Left ventricle myocardium inferior (tissue), 1 donor: ENCODE results near the gene SERINC3. TPM values are rescaled to one million over a fixed set of nuclear protein-coding genes. Genes with fewer than 3 reads are reported as not detected.
A peak's percentile ranks its signal among the peaks of the same experiment; 100 is the strongest.

ENCODE experiments used
- DNase-seq: peaks from one replicate; pipeline ENCODE4 v3.0.0-alpha.2; 2020
- H3K27ac ChIP-seq: fragments of 200-600 bp; replicated peaks from 2 replicates; pipeline ENCODE4 v1.8.0; 2021
- H3K27me3 ChIP-seq: fragments of 200-600 bp; 2 replicates; pipeline ENCODE4 v1.8.0; 2021; ENCODE audit warnings: low read depth
- H3K36me3 ChIP-seq: fragments of 200-600 bp; 2 replicates; pipeline ENCODE4 v1.8.0; 2021
- H3K4me1 ChIP-seq: fragments of 200-600 bp; 2 replicates; pipeline ENCODE4 v1.8.0; 2021
- H3K4me3 ChIP-seq: fragments of 200-600 bp; 2 replicates; pipeline ENCODE4 v1.8.0; 2021; ENCODE audit warnings: mild to moderate bottlenecking, moderate library complexity
- H3K9me3 ChIP-seq: fragments of 200-600 bp; replicated peaks from 2 replicates; pipeline ENCODE4 v1.8.0; 2021
- intact Hi-C: fragments of 100-400 bp; cut with micrococcal nuclease; formaldehyde crosslinking; loops from one replicate; pipeline ENCODE4 v1.11.0; 2022
- total RNA-seq: library from RNA; stranded (reverse); fragmentation: NEBNext Ultra II Directional; extraction: Animal tissue kit (Norgen Biotek cat#: 25700); gene quantifications from one replicate; pipeline ENCODE4 v1.2.1, GENCODE V29; 2021
- TF ChIP-seq, protein P1 (sequence below): fragments of 200-600 bp; IDR thresholded peaks from 2 replicates; pipeline ENCODE4 v1.8.0; 2021; ENCODE audit warnings: antibody characterized with exemption, mild to moderate bottlenecking, borderline replicate concordance
- donor health status: DM: no; HTN: yes; CAD: no; lungs with severe emphysema.

The SERINC3 gene
- total RNA-seq, 1 donor from 2014 or later = 88.4 TPM

DNA sequence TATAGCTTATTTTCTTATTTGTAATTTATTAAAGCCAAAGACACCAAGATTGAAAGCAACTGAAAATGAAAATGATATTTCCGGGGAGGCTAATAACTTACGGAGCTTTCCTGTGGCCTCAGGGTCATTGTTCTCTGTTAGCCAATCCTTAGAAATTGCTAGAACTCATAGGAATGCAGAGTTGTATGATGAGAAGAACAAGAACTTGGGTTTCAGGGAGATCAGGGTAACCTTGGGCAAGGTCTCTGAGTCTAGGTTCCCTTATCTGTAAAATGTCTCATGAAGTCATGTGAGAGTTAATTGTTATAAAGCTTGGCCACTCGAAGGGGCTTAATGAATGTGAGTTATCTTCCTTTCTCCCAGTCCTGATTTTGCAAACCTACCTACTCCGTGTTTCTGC is 20.1 kb upstream of the SERINC3 start:
- no peak for DNase-seq
- no peaks in the 10 kb centered on the region for H3K27me3 ChIP-seq
- H3K4me1 ChIP-seq = peaks cover 43% of the 10 kb centered on the region
- TF ChIP-seq, protein P1, sequence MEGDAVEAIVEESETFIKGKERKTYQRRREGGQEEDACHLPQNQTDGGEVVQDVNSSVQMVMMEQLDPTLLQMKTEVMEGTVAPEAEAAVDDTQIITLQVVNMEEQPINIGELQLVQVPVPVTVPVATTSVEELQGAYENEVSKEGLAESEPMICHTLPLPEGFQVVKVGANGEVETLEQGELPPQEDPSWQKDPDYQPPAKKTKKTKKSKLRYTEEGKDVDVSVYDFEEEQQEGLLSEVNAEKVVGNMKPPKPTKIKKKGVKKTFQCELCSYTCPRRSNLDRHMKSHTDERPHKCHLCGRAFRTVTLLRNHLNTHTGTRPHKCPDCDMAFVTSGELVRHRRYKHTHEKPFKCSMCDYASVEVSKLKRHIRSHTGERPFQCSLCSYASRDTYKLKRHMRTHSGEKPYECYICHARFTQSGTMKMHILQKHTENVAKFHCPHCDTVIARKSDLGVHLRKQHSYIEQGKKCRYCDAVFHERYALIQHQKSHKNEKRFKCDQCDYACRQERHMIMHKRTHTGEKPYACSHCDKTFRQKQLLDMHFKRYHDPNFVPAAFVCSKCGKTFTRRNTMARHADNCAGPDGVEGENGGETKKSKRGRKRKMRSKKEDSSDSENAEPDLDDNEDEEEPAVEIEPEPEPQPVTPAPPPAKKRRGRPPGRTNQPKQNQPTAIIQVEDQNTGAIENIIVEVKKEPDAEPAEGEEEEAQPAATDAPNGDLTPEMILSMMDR = no peak
- H3K4me3 ChIP-seq = peak overlapping the region; percentile 18
- H3K27ac ChIP-seq = peak overlapping the region; percentile 39
- intact Hi-C loops = no loop called here
- H3K36me3 ChIP-seq = no peaks in the 10 kb centered on the region
- H3K9me3 ChIP-seq = no peaks in the 10 kb centered on the region

DNA sequence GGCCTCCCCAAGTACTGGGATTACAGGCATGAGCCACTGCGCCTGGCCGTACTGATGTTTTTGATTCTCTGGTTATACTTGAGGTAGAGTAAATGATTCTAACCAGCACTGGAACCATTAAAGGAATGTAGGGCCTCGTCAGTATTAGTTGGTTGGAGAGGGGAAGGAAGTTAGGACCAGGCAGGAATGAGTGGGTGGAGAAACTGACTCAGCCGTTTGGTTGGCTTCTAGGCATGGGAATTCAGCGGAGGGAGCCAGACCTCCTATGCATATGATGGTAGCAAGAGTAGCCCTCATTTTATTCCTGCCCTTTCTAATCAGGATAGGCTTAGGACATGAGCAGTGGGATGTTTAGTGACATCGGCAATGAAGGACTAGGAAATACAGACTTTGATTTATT is 19.0 kb upstream of the SERINC3 start:
- Histone ChIP-seq H3K9me3 (no peaks in the 10 kb centered on the region), H3K4me3 (no peak overlapping the region), H3K36me3 (no peaks in the 10 kb centered on the region), H3K27me3 (no peaks in the 10 kb centered on the region), H3K27ac (no peak overlapping the region), H3K4me1 (peaks cover 43% of the 10 kb centered on the region)
- DNase-seq = no peak
- intact Hi-C loops = no loop called here
- TF ChIP-seq, protein P1 = no peak

DNA sequence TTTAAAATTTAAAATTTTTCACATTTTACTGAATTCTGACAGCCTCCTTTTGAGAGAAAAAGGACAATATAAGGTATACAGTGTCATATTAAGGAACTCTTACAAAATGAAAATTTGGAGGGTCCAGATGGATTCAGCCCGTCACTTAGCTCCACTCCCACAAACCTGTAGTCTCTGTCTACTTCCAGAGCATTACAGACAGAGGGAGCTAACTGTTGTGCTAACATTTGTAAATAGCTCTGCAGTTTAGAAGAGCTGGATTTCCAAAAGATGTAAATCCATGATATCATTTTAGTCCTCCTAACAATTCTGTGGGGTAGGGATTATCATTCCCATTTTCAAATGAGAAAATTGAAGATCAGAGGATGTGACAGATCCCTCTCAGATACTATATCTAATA is 16.1 kb upstream of the SERINC3 start:
- Histone ChIP-seq H3K9me3 (no peaks in the 10 kb centered on the region), H3K36me3 (no peaks in the 10 kb centered on the region), H3K4me3 (no peak overlapping the region), H3K4me1 (peaks cover 34% of the 10 kb centered on the region), H3K27ac (no peak overlapping the region), H3K27me3 (no peaks in the 10 kb centered on the region)
- TF ChIP-seq, protein P1 = peak; percentile 51
- no peak for DNase-seq
- intact Hi-C loops = loop anchor here (10.0 kb wide), 1 partner anchor 57 kb away; no protein-coding TSS in a partner anchor

DNA sequence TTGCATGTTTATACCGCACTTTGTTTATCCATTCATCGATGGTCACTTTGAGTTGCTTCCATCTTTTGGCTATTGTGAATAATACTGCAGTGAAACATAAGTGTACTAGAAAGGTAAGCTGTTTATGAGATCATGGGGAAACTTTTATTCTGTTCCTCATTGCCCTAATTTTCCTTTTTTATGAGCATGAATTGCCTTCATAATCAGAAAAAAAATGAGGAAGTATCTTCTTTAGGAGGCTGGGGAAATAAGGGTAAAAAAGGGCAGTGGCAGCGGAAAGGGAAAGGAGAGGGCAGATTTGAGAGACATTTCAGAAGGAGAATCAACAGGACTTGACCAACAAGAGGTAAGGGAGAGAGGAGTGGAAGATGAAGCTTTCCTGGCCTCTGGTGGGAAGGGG is 14.3 kb upstream of the SERINC3 start:
- no peaks in the 10 kb centered on the region for H3K36me3 ChIP-seq
- TF ChIP-seq, protein P1 = no peak
- DNase-seq = no peak
- no peak overlapping the region for H3K27ac ChIP-seq
- H3K4me1 ChIP-seq = peaks cover 34% of the 10 kb centered on the region
- intact Hi-C loops = loop anchor here (10.0 kb wide), 1 partner anchor 59 kb away; no protein-coding TSS in a partner anchor
- no peak overlapping the region for H3K4me3 ChIP-seq
- no peaks in the 10 kb centered on the region for H3K9me3 ChIP-seq
- no peaks in the 10 kb centered on the region for H3K27me3 ChIP-seq

DNA sequence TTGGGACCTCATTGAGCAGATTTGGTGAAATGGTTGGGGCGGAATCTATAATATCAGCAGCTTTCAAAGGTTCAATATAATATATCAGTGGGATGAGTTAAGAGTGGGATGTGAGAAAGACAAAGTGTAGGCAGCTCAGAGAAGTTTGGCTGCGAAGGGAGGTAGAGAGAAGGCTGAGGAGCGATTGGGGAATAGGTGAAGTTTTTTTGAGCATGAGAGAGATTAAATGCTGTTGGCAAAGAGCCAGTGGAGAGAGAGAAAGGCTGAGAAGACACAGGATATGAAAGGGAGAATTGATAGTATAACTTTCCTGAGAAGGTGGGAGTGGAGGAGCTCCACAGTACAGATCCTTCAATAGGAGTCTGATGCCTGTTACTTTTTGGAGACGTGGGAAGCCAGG is 12.1 kb upstream of the SERINC3 start:
- peaks cover 27% of the 10 kb centered on the region for H3K4me1 ChIP-seq
- H3K4me3 ChIP-seq = no peak overlapping the region
- no peaks in the 10 kb centered on the region for H3K27me3 ChIP-seq
- no peaks in the 10 kb centered on the region for H3K36me3 ChIP-seq
- intact Hi-C loops = loop anchor here (10.0 kb wide), 1 partner anchor 61 kb away; no protein-coding TSS in a partner anchor
- H3K27ac ChIP-seq = peak overlapping the region; percentile 80
- no peaks in the 10 kb centered on the region for H3K9me3 ChIP-seq
- TF ChIP-seq, protein P1 = no peak
- DNase-seq = no peak

DNA sequence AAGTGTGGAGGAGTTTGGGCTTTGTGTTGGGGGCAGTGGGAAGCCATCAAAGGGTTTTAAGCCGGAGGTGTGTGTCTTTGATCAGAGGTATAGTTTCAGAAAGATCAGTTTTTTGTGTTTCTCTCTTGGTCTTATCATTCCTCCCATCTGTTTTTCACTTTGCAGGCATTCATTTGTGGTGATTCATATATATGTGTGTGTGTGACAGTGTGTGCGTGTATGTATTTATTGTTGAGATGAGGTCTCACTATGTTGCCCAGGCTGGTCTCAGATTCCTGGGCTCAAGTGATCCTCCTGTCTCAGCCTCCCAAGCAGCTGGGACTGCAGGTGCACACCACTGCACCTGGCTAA is 11.1 kb upstream of the SERINC3 start:
- H3K4me3 ChIP-seq = peak overlapping the region; percentile 80
- H3K27ac ChIP-seq = peak overlapping the region; percentile 80
- no peaks in the 10 kb centered on the region for H3K27me3 ChIP-seq
- no peaks in the 10 kb centered on the region for H3K9me3 ChIP-seq
- peaks cover 27% of the 10 kb centered on the region for H3K4me1 ChIP-seq
- no peak for DNase-seq
- TF ChIP-seq, protein P1 = no peak
- intact Hi-C loops = loop anchor here (10.0 kb wide), 1 partner anchor 62 kb away; no protein-coding TSS in a partner anchor
- no peaks in the 10 kb centered on the region for H3K36me3 ChIP-seq
